ENCODE data around the gene TACC3. TPM values are rescaled to one million over a fixed set of nuclear protein-coding genes. Genes with fewer than 3 reads are reported as not detected.

TACC3 gene
- total RNA-seq, 4 donors from 2014 or later: 19.1 to 138 (median 28.0) TPM

- H3K9me3 ChIP-seq: peaks cover 0 to 18% (median 7%) of the 10 kb centered on the region in 4 donors
- no peak overlapping the region for H3K4me3 ChIP-seq
- no peak for DNase-seq
- TF ChIP-seq POLR2A (IDR thresholded peaks at IDR 0.05): no peak
- TF ChIP-seq, protein P1, sequence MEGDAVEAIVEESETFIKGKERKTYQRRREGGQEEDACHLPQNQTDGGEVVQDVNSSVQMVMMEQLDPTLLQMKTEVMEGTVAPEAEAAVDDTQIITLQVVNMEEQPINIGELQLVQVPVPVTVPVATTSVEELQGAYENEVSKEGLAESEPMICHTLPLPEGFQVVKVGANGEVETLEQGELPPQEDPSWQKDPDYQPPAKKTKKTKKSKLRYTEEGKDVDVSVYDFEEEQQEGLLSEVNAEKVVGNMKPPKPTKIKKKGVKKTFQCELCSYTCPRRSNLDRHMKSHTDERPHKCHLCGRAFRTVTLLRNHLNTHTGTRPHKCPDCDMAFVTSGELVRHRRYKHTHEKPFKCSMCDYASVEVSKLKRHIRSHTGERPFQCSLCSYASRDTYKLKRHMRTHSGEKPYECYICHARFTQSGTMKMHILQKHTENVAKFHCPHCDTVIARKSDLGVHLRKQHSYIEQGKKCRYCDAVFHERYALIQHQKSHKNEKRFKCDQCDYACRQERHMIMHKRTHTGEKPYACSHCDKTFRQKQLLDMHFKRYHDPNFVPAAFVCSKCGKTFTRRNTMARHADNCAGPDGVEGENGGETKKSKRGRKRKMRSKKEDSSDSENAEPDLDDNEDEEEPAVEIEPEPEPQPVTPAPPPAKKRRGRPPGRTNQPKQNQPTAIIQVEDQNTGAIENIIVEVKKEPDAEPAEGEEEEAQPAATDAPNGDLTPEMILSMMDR (IDR thresholded peaks at IDR 0.05): no peak
- H3K27me3 ChIP-seq: no peaks in the 10 kb centered on the region
- H3K36me3 ChIP-seq: peaks cover 0 to 63% (median 0%) of the 10 kb centered on the region in 3 donors
- H3K27ac ChIP-seq: no peak overlapping the region
- no peaks in the 10 kb centered on the region for H3K4me1 ChIP-seq
Observed at GRCh38 chr4:1736812-1737211, 15.5 kb downstream of the TACC3 start.

GRCh38 chr4:1737666-1738065, 16.3 kb downstream of the TACC3 start:
- TF ChIP-seq, protein P1 (IDR thresholded peaks at IDR 0.05): no peak
- no peak for TF ChIP-seq POLR2A (IDR thresholded peaks at IDR 0.05)
- Histone ChIP-seq H3K4me1 (no peaks in the 10 kb centered on the region), H3K9me3 (peaks cover 0 to 18% (median 7%) of the 10 kb centered on the region in 4 donors), H3K27ac (no peak overlapping the region), H3K4me3 (no peak overlapping the region), H3K27me3 (no peaks in the 10 kb centered on the region), H3K36me3 (peaks cover 0 to 59% (median 0%) of the 10 kb centered on the region in 3 donors)
- DNase-seq: no peak

DNA sequence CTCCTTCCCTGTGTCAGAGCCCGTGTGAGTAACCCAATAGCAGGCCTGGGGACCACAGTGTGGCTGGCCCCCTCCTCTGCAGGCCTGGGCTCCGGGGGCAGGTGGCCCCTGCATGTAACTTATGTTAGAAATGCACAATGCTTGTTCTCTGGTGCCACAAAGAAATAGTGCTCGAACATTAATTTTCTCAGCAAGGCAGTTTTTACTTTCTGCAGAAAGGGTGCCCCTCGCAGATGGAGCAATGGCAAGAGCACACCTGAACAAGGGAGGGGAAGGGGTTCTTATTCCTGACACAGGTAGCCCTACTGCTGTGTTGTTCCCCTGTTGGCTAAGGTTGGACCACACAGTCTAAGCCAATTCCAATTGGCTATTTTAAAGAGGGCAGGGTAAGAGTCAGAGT, 17.1 kb downstream of the TACC3 start:
- Histone ChIP-seq H3K27me3 (no peaks in the 10 kb centered on the region), H3K36me3 (peaks cover 0 to 54% (median 0%) of the 10 kb centered on the region in 3 donors), H3K9me3 (peaks cover 0 to 18% (median 7%) of the 10 kb centered on the region in 4 donors), H3K4me1 (no peaks in the 10 kb centered on the region), H3K4me3 (no peak overlapping the region), H3K27ac (no peak overlapping the region)
- no peak for DNase-seq
- TF ChIP-seq POLR2A (IDR thresholded peaks at IDR 0.05): no peak
- TF ChIP-seq, protein P1 (IDR thresholded peaks at IDR 0.05): no peak

DNA sequence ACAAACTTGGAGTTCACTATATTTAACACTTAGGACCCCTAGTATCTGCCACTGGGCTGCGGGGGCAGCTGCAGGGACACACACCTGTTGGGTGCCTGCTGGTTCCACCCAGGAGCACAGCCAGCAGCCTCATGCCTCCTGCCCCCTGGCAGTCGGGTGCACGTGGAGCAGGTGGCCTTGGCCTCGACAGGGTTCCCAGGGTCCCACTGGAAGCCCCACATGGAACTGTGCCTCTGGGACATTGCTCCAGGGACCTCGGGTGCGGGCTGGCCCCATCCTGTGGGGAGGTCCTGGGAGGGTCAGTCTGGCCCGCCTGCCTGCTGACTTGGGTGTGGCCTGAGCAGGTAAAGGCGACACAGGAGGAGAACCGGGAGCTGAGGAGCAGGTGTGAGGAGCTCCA, 18.0 kb downstream of the TACC3 start:
- TF ChIP-seq, protein P1 (IDR thresholded peaks at IDR 0.05): no peak
- TF ChIP-seq POLR2A (IDR thresholded peaks at IDR 0.05): no peak
- Histone ChIP-seq H3K9me3 (peaks cover 0 to 18% (median 7%) of the 10 kb centered on the region in 4 donors), H3K27ac (no peak overlapping the region), H3K4me3 (no peak overlapping the region), H3K27me3 (no peaks in the 10 kb centered on the region), H3K4me1 (no peaks in the 10 kb centered on the region), H3K36me3 (peaks cover 0 to 55% (median 0%) of the 10 kb centered on the region in 3 donors)
- no peak for DNase-seq

DNA sequence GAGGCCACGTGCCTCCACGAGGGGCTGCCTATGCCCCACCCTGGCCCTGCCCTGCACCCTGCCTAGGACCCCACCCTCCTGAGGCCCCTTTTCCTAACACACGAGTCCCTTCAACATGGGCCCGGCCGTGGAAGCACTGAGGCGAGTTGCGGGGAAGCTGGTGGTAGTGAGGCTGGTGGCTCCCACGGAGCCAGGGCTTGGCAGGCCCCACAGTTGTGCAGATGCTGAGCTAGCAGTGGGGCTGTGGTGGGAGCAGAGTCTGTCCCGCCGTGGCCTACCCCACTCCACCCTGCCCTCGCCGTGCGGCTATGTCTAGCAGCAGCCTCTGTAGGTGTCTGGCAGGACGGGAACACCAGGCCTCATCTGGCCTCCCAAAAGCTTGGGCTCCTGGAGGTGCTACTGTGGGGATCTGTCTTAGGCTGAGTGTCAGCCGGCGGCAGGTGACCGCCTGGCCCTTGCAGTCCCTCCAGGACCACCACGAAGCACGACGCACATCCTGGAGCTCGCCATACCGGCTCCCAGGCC, 18.8 kb downstream of the TACC3 start:
- no peak for TF ChIP-seq POLR2A (IDR thresholded peaks at IDR 0.05)
- TF ChIP-seq, protein P1 (IDR thresholded peaks at IDR 0.05): no peak
- Histone ChIP-seq H3K36me3 (peaks cover 0 to 56% (median 0%) of the 10 kb centered on the region in 3 donors), H3K4me1 (no peaks in the 10 kb centered on the region), H3K4me3 (no peak overlapping the region), H3K9me3 (peaks cover 0 to 18% (median 7%) of the 10 kb centered on the region in 4 donors), H3K27ac (no peak overlapping the region), H3K27me3 (no peaks in the 10 kb centered on the region)
- DNase-seq: no peak

Measured in Peyer's patch (tissue), 4 donors.